ENCODE data around the gene MYH11.
"Not testable (repeated sequence)": the region's sequence is repeated elsewhere in the genome, so short reads cannot be mapped to it uniquely, and the experiment has no call there.

Gene MYH11

DNA sequence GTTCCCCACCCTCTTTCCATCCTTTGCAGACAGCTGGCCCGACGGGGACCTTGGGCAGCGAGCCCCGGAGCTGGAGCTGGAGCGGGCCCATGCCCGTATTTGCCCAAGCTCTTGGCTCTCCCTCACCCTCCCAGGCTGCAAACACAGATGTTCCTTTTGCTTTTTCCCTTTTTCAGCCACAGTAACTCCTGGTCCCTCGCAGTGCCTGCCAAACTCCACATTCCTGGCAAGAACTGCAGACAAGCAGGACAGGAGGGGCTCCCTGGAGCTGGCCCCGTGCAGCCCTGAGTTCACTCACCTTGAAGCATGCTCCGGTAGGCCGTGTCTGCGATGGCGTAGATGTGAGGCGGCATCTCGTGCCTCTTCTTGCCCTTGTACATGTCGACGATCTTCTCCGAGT is 33.9 kb downstream of the MYH11 start:
- DNase-seq: no peak

GRCh38 chr16:15820837-15821236 is 36.0 kb downstream of the MYH11 start:
- no peak for DNase-seq
- Histone ChIP-seq H3K27ac (no peak overlapping the region), H3K27me3 (ENCODE audit: insufficient read depth, low read depth, severe bottlenecking) (no peaks in the 10 kb centered on the region), H3K4me3 (ENCODE audit: low read depth, low read length) (no peak overlapping the region), H3K36me3 (no peaks in the 10 kb centered on the region), H3K9me3 (ENCODE audit: severe bottlenecking) (peaks cover 11% of the 10 kb centered on the region)
- TF ChIP-seq, protein P1, sequence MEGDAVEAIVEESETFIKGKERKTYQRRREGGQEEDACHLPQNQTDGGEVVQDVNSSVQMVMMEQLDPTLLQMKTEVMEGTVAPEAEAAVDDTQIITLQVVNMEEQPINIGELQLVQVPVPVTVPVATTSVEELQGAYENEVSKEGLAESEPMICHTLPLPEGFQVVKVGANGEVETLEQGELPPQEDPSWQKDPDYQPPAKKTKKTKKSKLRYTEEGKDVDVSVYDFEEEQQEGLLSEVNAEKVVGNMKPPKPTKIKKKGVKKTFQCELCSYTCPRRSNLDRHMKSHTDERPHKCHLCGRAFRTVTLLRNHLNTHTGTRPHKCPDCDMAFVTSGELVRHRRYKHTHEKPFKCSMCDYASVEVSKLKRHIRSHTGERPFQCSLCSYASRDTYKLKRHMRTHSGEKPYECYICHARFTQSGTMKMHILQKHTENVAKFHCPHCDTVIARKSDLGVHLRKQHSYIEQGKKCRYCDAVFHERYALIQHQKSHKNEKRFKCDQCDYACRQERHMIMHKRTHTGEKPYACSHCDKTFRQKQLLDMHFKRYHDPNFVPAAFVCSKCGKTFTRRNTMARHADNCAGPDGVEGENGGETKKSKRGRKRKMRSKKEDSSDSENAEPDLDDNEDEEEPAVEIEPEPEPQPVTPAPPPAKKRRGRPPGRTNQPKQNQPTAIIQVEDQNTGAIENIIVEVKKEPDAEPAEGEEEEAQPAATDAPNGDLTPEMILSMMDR (IDR thresholded peaks at IDR 0.05; ENCODE audit: low read depth, low read length): no peak

More for the DNA sequence above, 33.9 kb downstream of the MYH11 start:
- H3K27ac ChIP-seq: no peak overlapping the region
- H3K36me3 ChIP-seq: no peaks in the 10 kb centered on the region
- peaks cover 4% of the 10 kb centered on the region for H3K9me3 ChIP-seq (ENCODE audit: severe bottlenecking)
- H3K4me3 ChIP-seq (ENCODE audit: low read depth, low read length): no peak overlapping the region
- no peaks in the 10 kb centered on the region for H3K27me3 ChIP-seq (ENCODE audit: insufficient read depth, low read depth, severe bottlenecking)
- TF ChIP-seq, protein P1 (IDR thresholded peaks at IDR 0.05; ENCODE audit: low read depth, low read length): no peak

- Histone ChIP-seq H3K9me3 (ENCODE audit: severe bottlenecking) (peaks cover 15% of the 10 kb centered on the region), H3K27me3 (ENCODE audit: insufficient read depth, low read depth, severe bottlenecking) (no peaks in the 10 kb centered on the region), H3K4me3 (ENCODE audit: low read depth, low read length) (no peak overlapping the region), H3K27ac (no peak overlapping the region), H3K36me3 (no peaks in the 10 kb centered on the region)
- TF ChIP-seq, protein P1 (IDR thresholded peaks at IDR 0.05; ENCODE audit: low read depth, low read length): no peak
- DNase-seq: no peak
Observed at GRCh38 chr16:15819046-15819445, 37.8 kb downstream of the MYH11 start.

DNA sequence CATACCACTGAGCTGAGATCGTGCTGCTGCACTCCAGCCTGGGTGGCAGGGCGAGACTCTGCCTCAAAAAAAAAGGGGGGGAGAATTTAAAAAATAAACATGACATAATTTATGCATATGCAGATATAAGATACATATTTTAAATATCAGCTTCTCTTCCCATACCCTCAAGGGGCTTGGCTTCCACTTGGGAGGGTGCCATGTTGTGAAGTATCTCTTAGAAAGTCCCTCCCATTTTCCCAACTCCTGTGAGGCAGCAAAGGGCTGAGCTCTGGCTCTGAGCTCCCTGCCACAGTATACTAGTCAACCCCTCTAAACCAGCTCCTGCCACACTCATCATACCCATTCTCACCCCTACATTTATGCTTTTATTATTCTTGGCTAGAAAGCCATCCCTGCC is 39.4 kb downstream of the MYH11 start:
- Histone ChIP-seq H3K27me3 (ENCODE audit: insufficient read depth, low read depth, severe bottlenecking) (no peaks in the 10 kb centered on the region), H3K9me3 (ENCODE audit: severe bottlenecking) (peaks cover 15% of the 10 kb centered on the region), H3K27ac (no peak overlapping the region), H3K4me3 (ENCODE audit: low read depth, low read length) (no peak overlapping the region), H3K36me3 (no peaks in the 10 kb centered on the region)
- TF ChIP-seq, protein P1 (IDR thresholded peaks at IDR 0.05; ENCODE audit: low read depth, low read length): no peak
- no peak for DNase-seq

GRCh38 chr16:15816228-15816627 is 40.6 kb downstream of the MYH11 start:
- Histone ChIP-seq H3K9me3 (ENCODE audit: severe bottlenecking) (peaks cover 15% of the 10 kb centered on the region), H3K27ac (no peak overlapping the region), H3K4me3 (ENCODE audit: low read depth, low read length) (no peak overlapping the region), H3K36me3 (no peaks in the 10 kb centered on the region), H3K27me3 (ENCODE audit: insufficient read depth, low read depth, severe bottlenecking) (no peaks in the 10 kb centered on the region)
- TF ChIP-seq, protein P1 (IDR thresholded peaks at IDR 0.05; ENCODE audit: low read depth, low read length): no peak
- DNase-seq: no peak

- H3K27ac ChIP-seq; H3K36me3 ChIP-seq; DNase-seq; H3K4me3 ChIP-seq (ENCODE audit: low read depth, low read length): not testable (repeated sequence)
- H3K27me3 ChIP-seq (ENCODE audit: insufficient read depth, low read depth, severe bottlenecking): peaks cover 29% of the 10 kb centered on the region
- peaks cover 11% of the 10 kb centered on the region for H3K9me3 ChIP-seq (ENCODE audit: severe bottlenecking)
Observed at GRCh38 chr16:15812401-15812750, 44.5 kb downstream of the MYH11 start.

Measured in WERI-Rb-1 (cell line).